ENCODE measurements around the gene PHKB.

DNA sequence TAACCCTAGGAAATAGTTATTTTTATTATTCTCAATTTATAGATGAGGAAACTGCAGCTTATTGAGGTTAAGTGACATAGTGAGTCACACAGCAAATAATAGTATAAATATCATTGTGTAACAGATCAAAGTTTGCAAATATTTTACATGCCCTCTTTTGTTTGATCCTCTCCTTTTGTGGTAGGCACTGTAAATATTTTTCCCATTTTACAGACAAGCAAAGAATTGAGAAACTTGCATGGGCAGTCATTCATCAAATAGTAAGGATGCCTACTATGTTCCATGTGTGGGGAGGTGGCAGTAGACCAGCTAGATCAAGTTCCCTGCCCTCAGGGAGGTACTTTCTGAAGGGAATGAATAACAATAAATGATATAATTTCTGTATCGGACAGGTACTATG lies 173.0 kb downstream of the PHKB start:
- TF ChIP-seq, protein P1, sequence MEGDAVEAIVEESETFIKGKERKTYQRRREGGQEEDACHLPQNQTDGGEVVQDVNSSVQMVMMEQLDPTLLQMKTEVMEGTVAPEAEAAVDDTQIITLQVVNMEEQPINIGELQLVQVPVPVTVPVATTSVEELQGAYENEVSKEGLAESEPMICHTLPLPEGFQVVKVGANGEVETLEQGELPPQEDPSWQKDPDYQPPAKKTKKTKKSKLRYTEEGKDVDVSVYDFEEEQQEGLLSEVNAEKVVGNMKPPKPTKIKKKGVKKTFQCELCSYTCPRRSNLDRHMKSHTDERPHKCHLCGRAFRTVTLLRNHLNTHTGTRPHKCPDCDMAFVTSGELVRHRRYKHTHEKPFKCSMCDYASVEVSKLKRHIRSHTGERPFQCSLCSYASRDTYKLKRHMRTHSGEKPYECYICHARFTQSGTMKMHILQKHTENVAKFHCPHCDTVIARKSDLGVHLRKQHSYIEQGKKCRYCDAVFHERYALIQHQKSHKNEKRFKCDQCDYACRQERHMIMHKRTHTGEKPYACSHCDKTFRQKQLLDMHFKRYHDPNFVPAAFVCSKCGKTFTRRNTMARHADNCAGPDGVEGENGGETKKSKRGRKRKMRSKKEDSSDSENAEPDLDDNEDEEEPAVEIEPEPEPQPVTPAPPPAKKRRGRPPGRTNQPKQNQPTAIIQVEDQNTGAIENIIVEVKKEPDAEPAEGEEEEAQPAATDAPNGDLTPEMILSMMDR (IDR thresholded peaks at IDR 0.05; ENCODE audit: low read depth, low read length, poor library complexity, severe bottlenecking): no peak
- no peak for TF ChIP-seq EZH2phosphoT487 (IDR thresholded peaks at IDR 0.05; ENCODE audit: borderline replicate concordance, low read length)

All from DOHH2 (cell line).